ENCODE results near the gene MFSD6. TPM values are rescaled to one million over a fixed set of nuclear protein-coding genes. Genes with fewer than 3 reads are reported as not detected.
A peak's percentile ranks its signal among the peaks of the same experiment; 100 is the strongest.

MFSD6 gene
- total RNA-seq, 4 donors from 2014 or later: 132 to 189 (median 182) TPM

DNA sequence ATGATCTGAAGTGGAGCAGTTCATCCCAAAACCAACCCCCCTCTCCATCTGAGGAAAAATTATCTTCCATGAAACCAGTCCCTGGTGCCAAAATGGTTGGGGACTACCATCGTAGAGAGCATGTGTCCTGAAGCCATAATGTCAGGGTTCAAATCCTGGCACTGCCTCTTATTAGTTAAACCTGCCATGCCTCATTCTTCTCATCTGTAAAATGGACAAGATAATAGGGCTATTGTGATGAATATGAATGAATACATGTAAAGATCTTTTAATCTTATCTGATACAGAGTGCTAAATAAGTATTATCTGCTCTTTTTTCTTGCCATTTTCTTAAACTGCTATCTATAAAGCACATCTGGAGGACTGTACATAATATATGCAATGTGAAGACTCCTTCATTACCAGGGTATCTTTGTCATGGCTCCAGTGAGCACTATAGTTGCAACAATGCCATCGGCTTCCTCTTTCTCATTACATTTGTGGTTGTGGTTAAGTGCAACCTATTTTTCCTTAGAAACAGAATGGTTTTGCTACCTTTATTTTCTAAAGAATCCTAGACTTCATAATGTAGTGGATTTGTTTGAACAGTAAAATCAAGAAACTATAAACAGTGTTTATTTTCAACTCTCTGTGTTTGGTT, 27.0 kb downstream of the MFSD6 start:
- no peak overlapping the region for H3K27ac ChIP-seq
- H3K36me3 ChIP-seq: peaks cover 7 to 19% of the 10 kb centered on the region in 2 donors
- DNase-seq: no peak
- no peak for TF ChIP-seq POLR2A (IDR thresholded peaks at IDR 0.05)
- TF ChIP-seq CTCF (IDR thresholded peaks at IDR 0.05): no peak
- intact Hi-C loops (cut with DNase I): no loop called here
- H3K27me3 ChIP-seq: no peaks in the 10 kb centered on the region
- no peak overlapping the region for H3K4me3 ChIP-seq (replicated peaks in 1 of 3)
- WGBS, 2 donors: 93 to 94% methylated on average over 2 of the region's 2 CpGs
- H3K9me3 ChIP-seq: no peaks in the 10 kb centered on the region
- H3K4me1 ChIP-seq: peaks cover 46 to 50% of the 10 kb centered on the region in 2 donors

GRCh38 chr2:190436557-190436956, 28.4 kb downstream of the MFSD6 start:
- Histone ChIP-seq H3K9me3 (no peaks in the 10 kb centered on the region), H3K36me3 (peaks cover 7 to 19% of the 10 kb centered on the region in 2 donors), H3K4me1 (peaks cover 59 to 64% of the 10 kb centered on the region in 2 donors), H3K4me3 (replicated peaks in 1 of 3) (no peak overlapping the region), H3K27me3 (no peaks in the 10 kb centered on the region), H3K27ac (no peak overlapping the region)
- DNase-seq: no peak
- TF ChIP-seq CTCF (IDR thresholded peaks at IDR 0.05) (no peak), POLR2A (IDR thresholded peaks at IDR 0.05) (no peak)
- intact Hi-C loops (cut with DNase I): no loop called here
- WGBS, 2 donors: 95 to 98% methylated on average over 5 of the region's 5 CpGs

DNA sequence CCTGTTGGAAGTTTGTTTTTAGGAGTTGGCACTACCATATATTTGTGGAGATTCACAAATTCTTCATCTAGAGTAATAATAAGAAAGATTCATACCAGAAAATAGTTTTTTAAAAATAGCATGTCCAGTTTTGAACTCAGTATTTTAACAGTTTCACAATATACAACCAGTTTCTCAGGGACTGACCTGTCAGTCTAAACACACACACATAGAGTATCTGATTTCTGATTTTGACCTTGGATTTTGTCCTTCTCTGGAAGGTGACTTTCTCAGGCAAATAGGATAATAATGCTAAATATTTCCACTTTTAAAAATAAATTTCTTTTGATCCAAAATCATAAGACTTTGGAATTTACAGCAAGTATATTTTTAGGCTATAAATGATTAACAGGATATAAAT, 32.0 kb downstream of the MFSD6 start:
- TF ChIP-seq POLR2A (IDR thresholded peaks at IDR 0.05) (no peak), CTCF (IDR thresholded peaks at IDR 0.05) (no peak)
- no peaks in the 10 kb centered on the region for H3K27me3 ChIP-seq
- no peak for DNase-seq
- no peak overlapping the region for H3K4me3 ChIP-seq (replicated peaks in 1 of 3)
- H3K36me3 ChIP-seq: peaks cover 7 to 19% of the 10 kb centered on the region in 2 donors
- peak overlapping the region in 1 of 3 donors; percentile 88 for H3K27ac ChIP-seq
- intact Hi-C loops (cut with DNase I): no loop called here
- peaks cover 70 to 75% of the 10 kb centered on the region in 2 donors for H3K4me1 ChIP-seq
- H3K9me3 ChIP-seq: no peaks in the 10 kb centered on the region

DNA sequence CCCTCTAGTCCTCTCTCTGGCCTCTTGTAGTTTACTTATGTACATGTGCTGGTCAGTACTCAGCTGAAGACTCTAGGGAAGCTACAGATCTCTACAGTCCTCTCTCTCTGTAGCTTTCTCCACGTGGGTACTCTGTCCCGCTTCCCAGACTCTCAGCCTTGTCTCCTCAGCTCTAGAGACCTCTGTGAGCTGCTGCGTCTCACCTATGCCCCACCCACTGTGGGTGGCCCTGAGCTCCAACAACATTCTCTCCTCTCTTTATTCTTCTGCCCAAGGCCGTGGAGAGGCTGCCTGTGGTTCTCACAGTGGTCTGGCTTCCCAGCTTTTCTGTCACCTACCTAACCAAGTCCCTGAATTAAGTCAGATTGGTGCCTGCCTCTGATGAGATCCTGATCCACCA, 33.4 kb downstream of the MFSD6 start:
- peaks cover 77 to 86% of the 10 kb centered on the region in 2 donors for H3K4me1 ChIP-seq
- no peaks in the 10 kb centered on the region for H3K27me3 ChIP-seq
- H3K4me3 ChIP-seq (replicated peaks in 1 of 3): no peak overlapping the region
- TF ChIP-seq CTCF (IDR thresholded peaks at IDR 0.05): no peak
- TF ChIP-seq POLR2A (IDR thresholded peaks at IDR 0.05): peak in 1 of 2 donors; percentile 47
- intact Hi-C loops (cut with DNase I): no loop called here
- H3K9me3 ChIP-seq: no peaks in the 10 kb centered on the region
- peaks cover 5 to 11% of the 10 kb centered on the region in 2 donors for H3K36me3 ChIP-seq
- WGBS, 2 donors: 34 to 44% methylated on average over 4 of the region's 4 CpGs
- peak overlapping the region; percentile 2 to 88 (median 56) for H3K27ac ChIP-seq
- DNase-seq: peak; percentile 61

- H3K36me3 ChIP-seq: no peaks in the 10 kb centered on the region
- no peak overlapping the region for H3K4me3 ChIP-seq (replicated peaks in 1 of 3)
- DNase-seq: no peak
- H3K27ac ChIP-seq: peak overlapping the region; percentile 57 to 88 (median 70)
- no peaks in the 10 kb centered on the region for H3K27me3 ChIP-seq
- WGBS, 2 donors: 93 to 94% methylated on average over 2 of the region's 2 CpGs
- no peaks in the 10 kb centered on the region for H3K9me3 ChIP-seq
- intact Hi-C loops (cut with DNase I): no loop called here
- peaks cover 81 to 92% of the 10 kb centered on the region in 2 donors for H3K4me1 ChIP-seq
- TF ChIP-seq CTCF (IDR thresholded peaks at IDR 0.05) (no peak), POLR2A (IDR thresholded peaks at IDR 0.05) (no peak)
Measured at GRCh38 chr2:190443055-190443454, 34.9 kb downstream of the MFSD6 start.

Data from thyroid gland (tissue), 4 donors.